CD4-positive, alpha-beta T cell (primary cell): ENCODE measurements around the gene CD38. TPM values are rescaled to one million over a fixed set of nuclear protein-coding genes. Genes with fewer than 3 reads are reported as not detected.

ENCODE experiments used
- ATAC-seq: fragments of 200-7000 bp; cut with Tn5 transposase; one replicate; pipeline ENCODE4 v1.10.0; 2022; ENCODE audit warnings: mild to moderate bottlenecking; ENCODE audit not compliant: poor library complexity
- CTCF ChIA-PET: fragments of 350-600 bp; sonication (Branson Sonifier 250); formaldehyde crosslinking; loops from one replicate; lab custom pipeline; 2021; ENCODE audit warnings: antibody characterized with exemption, inconsistent platforms; lab: Charles Lee
- POLR2A ChIA-PET: fragments of 350-600 bp; sonication (Branson Sonifier 250); formaldehyde crosslinking; loops from one replicate; lab custom pipeline; 2021; ENCODE audit warnings: antibody characterized with exemption, inconsistent platforms; lab: Charles Lee
- DNase-seq, 14 experiments: peaks; one replicate each; pipeline ENCODE4 v3.0.0-alpha.2; 2013 to 2020; ENCODE audit warnings: mixed read lengths in 2 of 14
- H3K27ac ChIP-seq, 2 donors: one replicate each; pipeline versions ENCODE4 v1.5.1 to v1.7.0; 2013; ENCODE audit warnings: low read length in 2 of 2, low read depth in 1 of 2, mild to moderate bottlenecking in 1 of 2
- H3K27me3 ChIP-seq, 2 experiments: 1 replicate in 1 of 2; 2 replicates in 1 of 2; pipeline versions ENCODE4 v1.6.1 to v1.7.0; 2013; ENCODE audit warnings: low read length in 2 of 2, control low read depth in 1 of 2, mild to moderate bottlenecking in 1 of 2, moderate library complexity in 1 of 2; ENCODE audit not compliant: insufficient read depth in 2 of 2, control insufficient read depth in 1 of 2
- H3K36me3 ChIP-seq: one replicate; pipeline ENCODE4 v1.6.1; 2013; ENCODE audit warnings: low read length, control low read depth; ENCODE audit not compliant: insufficient read depth
- H3K4me1 ChIP-seq: one replicate; pipeline ENCODE4 v1.6.1; 2013; ENCODE audit warnings: low read length, control low read depth; ENCODE audit not compliant: insufficient read depth
- H3K4me3 ChIP-seq: one replicate; pipeline ENCODE4 v1.5.1; 2013; ENCODE audit warnings: mild to moderate bottlenecking, low read length, moderate library complexity
- H3K9me3 ChIP-seq, 2 experiments: 1 replicate in 1 of 2; 2 replicates in 1 of 2; pipeline versions ENCODE4 v1.6.1 to v1.7.0; 2013; ENCODE audit warnings: low read length in 2 of 2, mild to moderate bottlenecking in 2 of 2, control low read depth in 1 of 2, moderate library complexity in 1 of 2; ENCODE audit not compliant: control insufficient read depth in 1 of 2, insufficient read depth in 1 of 2
- H3K27ac Mint-ChIP-seq: one replicate; pipeline ENCODE4 v1.8.0; 2020; ENCODE audit warnings: mixed read lengths
- H3K27me3 Mint-ChIP-seq: one replicate; pipeline ENCODE4 v1.8.0; 2021; ENCODE audit warnings: mixed read lengths
- H3K36me3 Mint-ChIP-seq: one replicate; pipeline ENCODE4 v1.8.0; 2021; ENCODE audit warnings: low read depth, mixed read lengths
- H3K4me1 Mint-ChIP-seq: one replicate; pipeline ENCODE4 v1.8.0; 2021; ENCODE audit warnings: low read depth, mixed read lengths
- H3K4me3 Mint-ChIP-seq: one replicate; pipeline ENCODE4 v1.8.0; 2020; ENCODE audit warnings: mild to moderate bottlenecking, mixed read lengths
- H3K9me3 Mint-ChIP-seq: one replicate; pipeline ENCODE4 v1.8.0; 2020; ENCODE audit warnings: mixed read lengths
- CTCF ChIP-seq: fragments of 200-600 bp; IDR thresholded peaks from one replicate; pipeline ENCODE4 v1.8.0; 2022; ENCODE audit warnings: antibody characterized with exemption, mild to moderate bottlenecking
- intact Hi-C, 2 experiments: fragments of 100-400 bp; cut with DNase I in 1 of 2; cut with micrococcal nuclease in 1 of 2; formaldehyde crosslinking; loops; one replicate each; pipeline versions ENCODE4 v1.15.1 to v1.9.0; 2023 to 2025; cut with DNase I, micrococcal nuclease
- total RNA-seq, 174 experiments: library from RNA in 2 of 174; stranded (reverse) in 2 of 174; gene quantifications; one replicate each; pipeline ENCODE4 v1.2.3 and lab custom pipeline; 2021 to 2026

Gene CD38
- total RNA-seq, 2 experiments from 2014 or later, result 9.6 to 9.9 TPM

- no peaks in the 10 kb centered on the region for H3K9me3 ChIP-seq
- H3K27ac ChIP-seq, result no peak overlapping the region
- H3K4me1 ChIP-seq, result no peaks in the 10 kb centered on the region
- no peak for DNase-seq
- intact Hi-C loops, result no loop called here
- H3K27me3 ChIP-seq, result no peaks in the 10 kb centered on the region
- H3K4me3 ChIP-seq, result no peak overlapping the region
- CTCF ChIA-PET, result no interaction called here
- no peaks in the 10 kb centered on the region for H3K36me3 ChIP-seq
- no peak for ATAC-seq
- Mint-ChIP-seq H3K36me3 (no peaks in the 10 kb centered on the region), H3K27ac (no peak overlapping the region), H3K4me3 (no peak overlapping the region), H3K4me1 (no peaks in the 10 kb centered on the region), H3K9me3 (no peaks in the 10 kb centered on the region), H3K27me3 (no peaks in the 10 kb centered on the region)
- no peak for TF ChIP-seq CTCF
- POLR2A ChIA-PET, result no interaction called here
Measured at GRCh38 chr4:15864651-15865566, 86.8 kb downstream of the CD38 start.

GRCh38 chr4:15868111-15868510 lies 90.0 kb downstream of the CD38 start:
- ChIA-PET CTCF (no interaction called here), POLR2A (interaction anchor here (0.8 kb wide), 1 partner anchor 1517 kb away, joined by 3 read pairs; no protein-coding TSS in a partner anchor)
- H3K9me3 ChIP-seq, result no peaks in the 10 kb centered on the region
- H3K27me3 ChIP-seq, result no peaks in the 10 kb centered on the region
- H3K4me3 Mint-ChIP-seq, result no peak overlapping the region
- no peak for TF ChIP-seq CTCF
- H3K36me3 Mint-ChIP-seq, result no peaks in the 10 kb centered on the region
- H3K27ac ChIP-seq, result no peak overlapping the region
- H3K4me1 ChIP-seq, result no peaks in the 10 kb centered on the region
- H3K27ac Mint-ChIP-seq, result no peak overlapping the region
- no peaks in the 10 kb centered on the region for H3K9me3 Mint-ChIP-seq
- H3K4me1 Mint-ChIP-seq, result no peaks in the 10 kb centered on the region
- H3K27me3 Mint-ChIP-seq, result no peaks in the 10 kb centered on the region
- intact Hi-C loops, result no loop called here
- DNase-seq, result peak in 2 of 14 experiments; percentile 8 to 18
- ATAC-seq, result no peak
- H3K36me3 ChIP-seq, result no peaks in the 10 kb centered on the region
- H3K4me3 ChIP-seq, result no peak overlapping the region

- Mint-ChIP-seq H3K4me1 (no peaks in the 10 kb centered on the region), H3K36me3 (no peaks in the 10 kb centered on the region), H3K9me3 (no peaks in the 10 kb centered on the region), H3K27me3 (no peaks in the 10 kb centered on the region), H3K4me3 (no peak overlapping the region), H3K27ac (no peak overlapping the region)
- POLR2A ChIA-PET, result interaction anchor here (0.8 kb wide), 1 partner anchor 1516 kb away, joined by 3 read pairs; no protein-coding TSS in a partner anchor
- intact Hi-C loops, result no loop called here
- H3K9me3 ChIP-seq, result no peaks in the 10 kb centered on the region
- no peaks in the 10 kb centered on the region for H3K27me3 ChIP-seq
- TF ChIP-seq CTCF, result no peak
- CTCF ChIA-PET, result no interaction called here
- DNase-seq, result no peak
- ATAC-seq, result no peak
- H3K27ac ChIP-seq, result no peak overlapping the region
- no peaks in the 10 kb centered on the region for H3K36me3 ChIP-seq
- no peak overlapping the region for H3K4me3 ChIP-seq
- no peaks in the 10 kb centered on the region for H3K4me1 ChIP-seq
Measured at GRCh38 chr4:15868826-15869413, 90.8 kb downstream of the CD38 start.
